ENCODE results near the gene GFPT1. TPM values are rescaled to one million over a fixed set of nuclear protein-coding genes. Genes with fewer than 3 reads are reported as not detected.

The GFPT1 gene
- total and polyA plus RNA-seq, 9 of the 15 experiments (the other 6 are each of a cell fraction or from before 2014, with no cell fraction given), result 6.6 to 38.3 (median 15.9) TPM

- Histone ChIP-seq H3K9me3 (replicated peaks; ENCODE audit: control insufficient read depth, insufficient read depth, low read depth, low read length) (no peaks in the 10 kb centered on the region), H4K20me1 (replicated peaks; ENCODE audit: control insufficient read depth, insufficient read depth, low read length) (peaks cover 10% of the 10 kb centered on the region; the same call in 1 of the 2 replicates), H3K79me2 (ENCODE audit: control insufficient read depth, insufficient read depth, low read length) (no peaks in the 10 kb centered on the region), H3K36me3 (ENCODE audit: control insufficient read depth, insufficient read depth, low read length) (no peaks in the 10 kb centered on the region), H3K4me3 (no peak overlapping the region), H3K27ac (ENCODE audit: extremely low read depth, low read depth, low read length) (no peak overlapping the region), H2AFZ (ENCODE audit: low read depth, low read length) (no peak overlapping the region), H3K4me2 (ENCODE audit: insufficient read depth, low read length) (no peak overlapping the region), H3K9ac (ENCODE audit: insufficient read depth in 1 of 2, low read depth in 2 of 2, low read length in 2 of 2) (peak overlapping the region in 1 of 2 experiments; percentile 55; a peak in 1 of 4 replicates), H3K9me1 (ENCODE audit: control insufficient read depth, insufficient read depth, low read length) (no peaks in the 10 kb centered on the region), H3K4me1 (replicated peaks in 1 of 2; ENCODE audit: control insufficient read depth in 2 of 2, insufficient read depth in 2 of 2, low read length in 2 of 2) (peaks cover 0 to 18% of the 10 kb centered on the region in 2 experiments; a peak in 3 of 5 replicates), H3K27me3 (ENCODE audit: control insufficient read depth in 2 of 2, insufficient read depth in 2 of 2, low read length in 2 of 2) (peaks cover 7 to 12% of the 10 kb centered on the region in 2 experiments; a peak in 3 of 5 replicates)
- no TSS peak for BruUV-seq (replicated peaks)
- DNase-seq (ENCODE audit: extremely low read depth in 1 of 4, low spot score in 3 of 4), result no peak
- FAIRE-seq, result no peak
- ChIA-PET CTCF (ENCODE audit: low intra/inter-chr PET ratio) (interaction anchor here (0.5 to 0.7 kb wide), 2 partner anchors 507 to 992 kb away, joined by 3 read pairs; partner anchors contain the start of gene FAM136A), POLR2A (interaction anchor here (1.0 kb wide), 1 partner anchor 843 kb away, joined by 3 read pairs; the partner anchor contains the start of genes APLF and FBXO48)
- no peak for ATAC-seq
- in situ Hi-C loops (cut with MboI), result loop anchor here (25.0 kb wide), 1 partner anchor 273 kb away; no protein-coding TSS in a partner anchor
- 64% methylated on average over 19 of the region's 19 CpGs for WGBS (ENCODE audit: insufficient coverage, low coverage, missing lambda C conversion rate)
- intact Hi-C loops (cut with micrococcal nuclease), result no loop called here
- TF ChIP-seq, protein P1, sequence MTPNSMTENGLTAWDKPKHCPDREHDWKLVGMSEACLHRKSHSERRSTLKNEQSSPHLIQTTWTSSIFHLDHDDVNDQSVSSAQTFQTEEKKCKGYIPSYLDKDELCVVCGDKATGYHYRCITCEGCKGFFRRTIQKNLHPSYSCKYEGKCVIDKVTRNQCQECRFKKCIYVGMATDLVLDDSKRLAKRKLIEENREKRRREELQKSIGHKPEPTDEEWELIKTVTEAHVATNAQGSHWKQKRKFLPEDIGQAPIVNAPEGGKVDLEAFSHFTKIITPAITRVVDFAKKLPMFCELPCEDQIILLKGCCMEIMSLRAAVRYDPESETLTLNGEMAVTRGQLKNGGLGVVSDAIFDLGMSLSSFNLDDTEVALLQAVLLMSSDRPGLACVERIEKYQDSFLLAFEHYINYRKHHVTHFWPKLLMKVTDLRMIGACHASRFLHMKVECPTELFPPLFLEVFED (CRISPR knock-in tag; conservative IDR thresholded peaks at IDR 0.05), result no peak
- TF ChIP-seq XRCC4 (IDR thresholded peaks at IDR 0.05; ENCODE audit: extremely low read depth, insufficient read depth, insufficient read length) (no peak), MCM5 (IDR thresholded peaks at IDR 0.05; ENCODE audit: low read depth) (no peak), NFE2 (IDR thresholded peaks at IDR 0.05; ENCODE audit: low read depth) (no peak), CAMTA2 (CRISPR knock-in tag; conservative IDR thresholded peaks at IDR 0.05) (no peak), VEZF1 (CRISPR knock-in tag; IDR thresholded peaks at IDR 0.05) (no peak), KDM5B (IDR thresholded peaks at IDR 0.05; ENCODE audit: insufficient replicate concordance, low read depth, low read length) (no peak), FOXP1 (CRISPR knock-in tag; IDR thresholded peaks at IDR 0.05) (no peak), SIX5 (IDR thresholded peaks at IDR 0.05; ENCODE audit: borderline replicate concordance in 1 of 2, insufficient read depth in 1 of 2, low read depth in 1 of 2, low read length in 2 of 2) (no peak), ZNF280A (IDR thresholded peaks at IDR 0.05; ENCODE audit: low read depth, partially characterized antibody) (no peak), RNF2 (IDR thresholded peaks at IDR 0.05) (no peak)
- TF ChIP-seq, protein P2, sequence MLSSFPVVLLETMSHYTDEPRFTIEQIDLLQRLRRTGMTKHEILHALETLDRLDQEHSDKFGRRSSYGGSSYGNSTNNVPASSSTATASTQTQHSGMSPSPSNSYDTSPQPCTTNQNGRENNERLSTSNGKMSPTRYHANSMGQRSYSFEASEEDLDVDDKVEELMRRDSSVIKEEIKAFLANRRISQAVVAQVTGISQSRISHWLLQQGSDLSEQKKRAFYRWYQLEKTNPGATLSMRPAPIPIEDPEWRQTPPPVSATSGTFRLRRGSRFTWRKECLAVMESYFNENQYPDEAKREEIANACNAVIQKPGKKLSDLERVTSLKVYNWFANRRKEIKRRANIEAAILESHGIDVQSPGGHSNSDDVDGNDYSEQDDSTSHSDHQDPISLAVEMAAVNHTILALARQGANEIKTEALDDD (IDR thresholded peaks at IDR 0.05), result no peak
- TF ChIP-seq, protein P3, sequence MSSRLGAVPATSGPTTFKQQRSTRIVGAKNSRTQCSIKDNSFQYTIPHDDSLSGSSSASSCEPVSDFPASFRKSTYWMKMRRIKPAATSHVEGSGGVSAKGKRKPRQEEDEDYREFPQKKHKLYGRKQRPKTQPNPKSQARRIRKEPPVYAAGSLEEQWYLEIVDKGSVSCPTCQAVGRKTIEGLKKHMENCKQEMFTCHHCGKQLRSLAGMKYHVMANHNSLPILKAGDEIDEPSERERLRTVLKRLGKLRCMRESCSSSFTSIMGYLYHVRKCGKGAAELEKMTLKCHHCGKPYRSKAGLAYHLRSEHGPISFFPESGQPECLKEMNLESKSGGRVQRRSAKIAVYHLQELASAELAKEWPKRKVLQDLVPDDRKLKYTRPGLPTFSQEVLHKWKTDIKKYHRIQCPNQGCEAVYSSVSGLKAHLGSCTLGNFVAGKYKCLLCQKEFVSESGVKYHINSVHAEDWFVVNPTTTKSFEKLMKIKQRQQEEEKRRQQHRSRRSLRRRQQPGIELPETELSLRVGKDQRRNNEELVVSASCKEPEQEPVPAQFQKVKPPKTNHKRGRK (tag; IDR thresholded peaks at IDR 0.05), result no peak
Measured at GRCh38 chr2:69310111-69311023, 76.7 kb downstream of the GFPT1 start.
